Measurements from ENCODE around the gene CAPNS1.

CAPNS1 gene

GRCh38 chr19:36112678-36113077, 27.2 kb upstream of the CAPNS1 start:
- TF ChIP-seq CTCF (conservative IDR thresholded peaks at IDR 0.05; ENCODE audit: low read depth, low read length) = no peak
- no peaks in the 10 kb centered on the region; the same call in 1 of the 2 replicates for H3K79me2 ChIP-seq (ENCODE audit: insufficient read depth, low read depth)
- peaks cover 3% of the 10 kb centered on the region; the same call in 1 of the 2 replicates for H3K36me3 ChIP-seq (ENCODE audit: insufficient read depth)
- no peak overlapping the region for H2AFZ ChIP-seq (ENCODE audit: low read depth)
- H3K4me3 ChIP-seq (IDR thresholded peaks at IDR 0.05; ENCODE audit: insufficient read depth, low read depth, low read length) = no peak overlapping the region
- no peaks in the 10 kb centered on the region for H4K20me1 ChIP-seq (ENCODE audit: insufficient read depth)
- H3K9ac ChIP-seq = no peak overlapping the region
- H3K27me3 ChIP-seq (ENCODE audit: insufficient read depth, low read depth) = no peaks in the 10 kb centered on the region
- H3K27ac ChIP-seq = no peak overlapping the region
- H3K4me2 ChIP-seq = no peak overlapping the region
- H3K4me1 ChIP-seq (ENCODE audit: low read depth, poor library complexity, severe bottlenecking) = peaks cover 12% of the 10 kb centered on the region

DNA sequence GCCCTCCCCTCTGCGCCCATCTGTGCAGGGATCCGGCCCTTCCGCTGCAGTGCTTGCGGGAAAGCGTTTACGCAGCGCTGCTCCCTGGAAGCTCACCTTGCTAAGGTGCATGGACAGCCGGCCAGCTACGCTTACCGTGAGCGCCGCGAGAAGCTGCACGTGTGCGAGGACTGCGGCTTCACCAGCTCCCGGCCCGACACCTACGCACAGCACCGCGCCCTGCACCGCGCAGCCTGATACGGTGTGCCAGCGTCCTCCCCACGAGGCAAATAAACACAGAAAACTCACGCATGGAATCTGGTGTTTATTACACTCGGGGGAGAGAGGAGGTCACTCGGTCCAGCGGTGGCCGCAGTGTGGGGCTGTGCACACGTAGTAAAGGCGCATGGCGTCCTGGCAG, 26.4 kb upstream of the CAPNS1 start:
- H3K4me3 ChIP-seq (IDR thresholded peaks at IDR 0.05; ENCODE audit: insufficient read depth, low read depth, low read length) = no peak overlapping the region
- H3K79me2 ChIP-seq (ENCODE audit: insufficient read depth, low read depth) = no peaks in the 10 kb centered on the region; the same call in 1 of the 2 replicates
- peaks cover 3% of the 10 kb centered on the region; the same call in 1 of the 2 replicates for H3K36me3 ChIP-seq (ENCODE audit: insufficient read depth)
- H3K9ac ChIP-seq = peak overlapping the region; percentile 65; the same call in 1 of the 2 replicates
- no peak overlapping the region for H2AFZ ChIP-seq (ENCODE audit: low read depth)
- H4K20me1 ChIP-seq (ENCODE audit: insufficient read depth) = no peaks in the 10 kb centered on the region
- no peaks in the 10 kb centered on the region for H3K27me3 ChIP-seq (ENCODE audit: insufficient read depth, low read depth)
- H3K4me1 ChIP-seq (ENCODE audit: low read depth, poor library complexity, severe bottlenecking) = peaks cover 12% of the 10 kb centered on the region
- no peak overlapping the region for H3K27ac ChIP-seq
- H3K4me2 ChIP-seq = peak overlapping the region; percentile 75
- no peak for TF ChIP-seq CTCF (conservative IDR thresholded peaks at IDR 0.05; ENCODE audit: low read depth, low read length)

DNA sequence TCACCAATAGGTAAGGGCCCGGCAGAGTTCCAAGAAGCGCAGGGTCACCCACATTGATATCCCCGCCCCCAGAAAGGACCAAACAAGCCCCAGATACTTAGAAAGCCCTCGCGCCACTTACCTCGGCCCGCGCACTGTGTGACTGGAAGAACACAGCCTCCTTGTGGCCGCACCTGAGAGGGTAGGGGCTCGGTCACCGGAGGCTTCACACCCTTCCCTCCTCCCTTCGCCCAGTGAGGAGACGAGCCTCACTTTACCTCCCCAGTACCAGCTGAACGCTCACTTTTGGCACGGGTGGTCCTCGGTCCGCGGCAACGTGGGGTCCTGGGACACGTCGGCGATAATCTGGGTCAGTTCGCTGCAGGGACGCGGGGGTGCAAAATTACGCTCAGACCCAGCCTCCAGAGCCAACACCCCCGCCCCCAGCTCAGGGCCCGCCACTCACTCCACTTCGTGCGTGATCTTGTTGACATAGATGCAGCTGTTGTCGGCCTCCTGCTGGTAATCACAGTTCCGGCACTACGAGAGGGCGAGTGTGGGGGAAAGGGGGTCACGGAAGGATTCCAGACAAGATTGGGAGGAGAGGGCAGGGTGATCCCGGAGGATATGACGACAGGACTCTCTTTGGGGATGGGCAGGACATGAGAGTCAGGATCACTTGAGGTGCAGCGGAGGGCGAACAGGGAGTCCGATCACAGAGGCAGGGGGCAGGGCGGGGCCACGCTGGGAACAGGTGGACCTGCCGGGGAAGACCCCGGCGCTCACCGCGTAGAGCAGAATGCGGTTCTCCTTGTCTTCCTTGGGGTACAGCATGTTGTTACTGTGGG, 25.8 kb upstream of the CAPNS1 start:
- peaks cover 3% of the 10 kb centered on the region; the same call in 1 of the 2 replicates for H3K36me3 ChIP-seq (ENCODE audit: insufficient read depth)
- H4K20me1 ChIP-seq (ENCODE audit: insufficient read depth) = no peaks in the 10 kb centered on the region
- peaks cover 12% of the 10 kb centered on the region for H3K4me1 ChIP-seq (ENCODE audit: low read depth, poor library complexity, severe bottlenecking)
- no peaks in the 10 kb centered on the region; the same call in 1 of the 2 replicates for H3K79me2 ChIP-seq (ENCODE audit: insufficient read depth, low read depth)
- peak overlapping the region; percentile 65 for H3K9ac ChIP-seq
- TF ChIP-seq CTCF (conservative IDR thresholded peaks at IDR 0.05; ENCODE audit: low read depth, low read length) = no peak
- peak overlapping the region; percentile 75 for H3K4me2 ChIP-seq
- H2AFZ ChIP-seq (ENCODE audit: low read depth) = peak overlapping the region; percentile 86
- peak overlapping the region; percentile 67 for H3K27ac ChIP-seq
- H3K27me3 ChIP-seq (ENCODE audit: insufficient read depth, low read depth) = no peaks in the 10 kb centered on the region
- H3K4me3 ChIP-seq (IDR thresholded peaks at IDR 0.05; ENCODE audit: insufficient read depth, low read depth, low read length) = no peak overlapping the region

- Histone ChIP-seq H3K4me1 (ENCODE audit: low read depth, poor library complexity, severe bottlenecking) (peaks cover 12% of the 10 kb centered on the region), H3K27me3 (ENCODE audit: insufficient read depth, low read depth) (no peaks in the 10 kb centered on the region), H3K4me3 (IDR thresholded peaks at IDR 0.05; ENCODE audit: insufficient read depth, low read depth, low read length) (no peak within 1 kb of the TSS), H3K27ac (peak within 1 kb of the TSS; percentile 67), H3K79me2 (ENCODE audit: insufficient read depth, low read depth) (no peaks in the 10 kb centered on the region; the same call in 1 of the 2 replicates), H3K4me2 (peak within 1 kb of the TSS; percentile 88), H3K36me3 (ENCODE audit: insufficient read depth) (peaks cover 3% of the 10 kb centered on the region; the same call in 1 of the 2 replicates), H4K20me1 (ENCODE audit: insufficient read depth) (no peaks in the 10 kb centered on the region), H3K9ac (peak within 1 kb of the TSS; percentile 65), H2AFZ (ENCODE audit: low read depth) (peak within 1 kb of the TSS; percentile 86)
- TF ChIP-seq CTCF (conservative IDR thresholded peaks at IDR 0.05; ENCODE audit: low read depth, low read length) = no peak
These were observed 25.0 kb upstream of the CAPNS1 start, which contains the start of gene POLR2I for GRCh38 chr19:36114721-36115452. POLR2I (minus strand) TSS chr19:36114875; CDS start chr19:36114856, 19 bp downstream.

Data from KMS-11 (cell line).